A673 (cell line): Measurements from ENCODE around the gene MSL2. TPM values are rescaled to one million over a fixed set of nuclear protein-coding genes. Genes with fewer than 3 reads are reported as not detected.
"Not testable (repeated sequence)": the region's sequence is repeated elsewhere in the genome, so short reads cannot be mapped to it uniquely, and the experiment has no call there.

Source experiments
- BruUV-seq: library from RNA; stranded (reverse); fragments of 400-500 nt; replicated peaks from 2 replicates; lab custom pipeline; 2021; lab: Mats Ljungman, UMichigan
- CTCF ChIA-PET: fragments of 300-600 bp; sonication (Branson Sonifier 250); formaldehyde crosslinking; loops from one replicate; lab custom pipeline; 2022; ENCODE audit warnings: antibody characterized with exemption; lab: Charles Lee
- POLR2A ChIA-PET: fragments of 300-600 bp; sonication (Branson Sonifier 250); formaldehyde crosslinking; loops from one replicate; lab custom pipeline; 2022; ENCODE audit warnings: antibody characterized with exemption; ENCODE audit not compliant: low non-redundant PET; lab: Charles Lee
- DNase-seq: peaks from one replicate; pipeline ENCODE4 v3.0.0-alpha.2; 2015; ENCODE audit warnings: low spot score
- H3K27ac ChIP-seq: fragments of 200-600 bp; sonication (generic); 2 replicates; pipeline ENCODE4 v1.5.1; 2016; ENCODE audit warnings: mixed run types, low read depth, mild to moderate bottlenecking, mixed read lengths, antibody characterized with exemption, low read length; ENCODE audit not compliant: poor library complexity, severe bottlenecking
- H3K27me3 ChIP-seq: fragments of 200-600 bp; sonication (generic); replicated peaks from 2 replicates; pipeline ENCODE4 v1.6.1; 2017; ENCODE audit warnings: mixed run types, low read depth, mild to moderate bottlenecking, mixed read lengths, antibody characterized with exemption, low read length; ENCODE audit not compliant: insufficient read depth, poor library complexity
- H3K36me3 ChIP-seq: fragments of 200-600 bp; sonication (generic); 2 replicates; pipeline ENCODE4 v1.6.1; 2016; ENCODE audit warnings: mixed run types, mild to moderate bottlenecking, mixed read lengths, antibody characterized with exemption, low read length; ENCODE audit not compliant: insufficient read depth, poor library complexity, severe bottlenecking
- H3K4me1 ChIP-seq: fragments of 200-600 bp; sonication (generic); 2 replicates; pipeline ENCODE4 v1.6.1; 2017; ENCODE audit warnings: mixed run types, mild to moderate bottlenecking, mixed read lengths, antibody characterized with exemption, low read length; ENCODE audit not compliant: insufficient read depth, poor library complexity, severe bottlenecking
- H3K4me3 ChIP-seq: fragments of 200-600 bp; sonication (generic); 2 replicates; pipeline ENCODE4 v1.5.1; 2016; ENCODE audit warnings: low read depth, mixed run types, mild to moderate bottlenecking, mixed read lengths, low read length; ENCODE audit not compliant: poor library complexity, severe bottlenecking
- H3K9me3 ChIP-seq: fragments of 200-600 bp; sonication (generic); 2 replicates; pipeline ENCODE4 v1.6.1; 2016; ENCODE audit warnings: mixed run types, low read depth, mild to moderate bottlenecking, mixed read lengths, antibody characterized with exemption, low read length; ENCODE audit not compliant: poor library complexity, severe bottlenecking
- EZH2 ChIP-seq: fragments of 200-600 bp; sonication (generic); IDR thresholded peaks from 2 replicates; pipeline ENCODE4 v1.6.1; 2017; ENCODE audit warnings: borderline replicate concordance, low read depth, mild to moderate bottlenecking, mixed read lengths, antibody characterized with exemption, low read length; ENCODE audit not compliant: poor library complexity, severe bottlenecking
- intact Hi-C: fragments of 100-400 bp; cut with micrococcal nuclease; formaldehyde crosslinking; loops from one replicate; pipeline ENCODE4 v1.10.0; 2022; ENCODE audit not compliant: unreplicated experiment
- total RNA-seq: library from RNA; stranded (reverse); gene quantifications from 2 replicates; pipeline ENCODE4 v1.2.3, GENCODE V29; 2021
- TF ChIP-seq, protein P1 (sequence below): fragments of 300-800, 200-600 bp; sonication (generic); conservative IDR thresholded peaks from 2 replicates; pipeline ENCODE4 v1.5.1; 2017; ENCODE audit warnings: low read depth, mild to moderate bottlenecking, antibody characterized with exemption, low read length, moderate library complexity, mixed read lengths

The MSL2 gene
- total RNA-seq, 1 experiment from 2014 or later, result 37.9 TPM

DNA sequence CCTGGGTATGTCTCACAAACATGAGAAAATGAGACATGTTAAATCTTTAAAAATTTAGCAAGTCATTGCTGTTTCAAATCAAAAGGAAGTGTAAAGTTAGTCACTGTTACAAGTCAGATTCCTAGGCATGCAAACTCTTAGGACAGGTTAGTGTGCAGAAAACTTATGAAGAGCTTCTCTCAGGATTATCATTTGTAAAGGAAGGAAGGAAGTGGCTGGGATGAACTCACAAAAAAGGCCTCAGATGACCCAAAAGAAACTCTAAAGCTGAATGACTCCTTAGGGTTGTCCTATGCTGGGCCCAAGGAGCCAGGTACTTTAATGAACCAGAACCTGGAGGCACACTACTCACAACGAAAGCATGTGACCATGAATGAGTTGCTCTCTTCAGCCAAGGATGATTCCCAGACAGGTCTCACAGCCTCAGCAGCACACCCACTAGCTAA lies 25.0 kb downstream of the MSL2 start:
- no peak for DNase-seq
- CTCF ChIA-PET, result no interaction called here
- intact Hi-C loops, result no loop called here

DNA sequence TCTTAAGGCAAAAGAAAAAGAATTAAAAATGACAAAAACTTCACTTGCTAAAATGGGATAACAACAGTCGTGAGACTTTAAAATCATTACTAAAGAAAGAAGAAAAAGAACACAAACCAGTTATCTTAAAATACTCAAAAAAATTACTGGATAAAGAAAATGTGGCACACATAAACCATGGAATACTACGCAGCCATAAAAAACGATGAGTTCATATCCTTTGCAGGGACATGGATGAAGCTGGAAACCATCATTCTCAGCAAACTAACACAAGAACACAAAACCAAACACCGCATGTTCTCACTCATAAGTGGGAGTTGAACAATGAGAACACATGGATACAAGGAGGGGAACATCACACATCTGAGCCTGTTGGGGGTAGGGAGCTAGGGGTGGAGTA lies 27.9 kb downstream of the MSL2 start:
- DNase-seq, BruUV-seq, H3K27me3 ChIP-seq, H3K4me3 ChIP-seq, H3K36me3 ChIP-seq, intact Hi-C loops, CTCF ChIA-PET, H3K9me3 ChIP-seq, H3K27ac ChIP-seq, POLR2A ChIA-PET: not testable (repeated sequence)
- peaks cover 65% of the 10 kb centered on the region for H3K4me1 ChIP-seq

More for the DNA sequence above, 25.0 kb downstream of the MSL2 start:
- H3K27me3 ChIP-seq, result no peaks in the 10 kb centered on the region
- peaks cover 59% of the 10 kb centered on the region for H3K4me1 ChIP-seq
- POLR2A ChIA-PET, result interaction anchor here (0.6 kb wide), 1 partner anchor 71 kb away, joined by 7 read pairs; no protein-coding TSS in a partner anchor
- no peaks in the 10 kb centered on the region for H3K36me3 ChIP-seq
- H3K4me3 ChIP-seq, result no peak overlapping the region
- TF ChIP-seq, protein P1, sequence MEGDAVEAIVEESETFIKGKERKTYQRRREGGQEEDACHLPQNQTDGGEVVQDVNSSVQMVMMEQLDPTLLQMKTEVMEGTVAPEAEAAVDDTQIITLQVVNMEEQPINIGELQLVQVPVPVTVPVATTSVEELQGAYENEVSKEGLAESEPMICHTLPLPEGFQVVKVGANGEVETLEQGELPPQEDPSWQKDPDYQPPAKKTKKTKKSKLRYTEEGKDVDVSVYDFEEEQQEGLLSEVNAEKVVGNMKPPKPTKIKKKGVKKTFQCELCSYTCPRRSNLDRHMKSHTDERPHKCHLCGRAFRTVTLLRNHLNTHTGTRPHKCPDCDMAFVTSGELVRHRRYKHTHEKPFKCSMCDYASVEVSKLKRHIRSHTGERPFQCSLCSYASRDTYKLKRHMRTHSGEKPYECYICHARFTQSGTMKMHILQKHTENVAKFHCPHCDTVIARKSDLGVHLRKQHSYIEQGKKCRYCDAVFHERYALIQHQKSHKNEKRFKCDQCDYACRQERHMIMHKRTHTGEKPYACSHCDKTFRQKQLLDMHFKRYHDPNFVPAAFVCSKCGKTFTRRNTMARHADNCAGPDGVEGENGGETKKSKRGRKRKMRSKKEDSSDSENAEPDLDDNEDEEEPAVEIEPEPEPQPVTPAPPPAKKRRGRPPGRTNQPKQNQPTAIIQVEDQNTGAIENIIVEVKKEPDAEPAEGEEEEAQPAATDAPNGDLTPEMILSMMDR, result no peak
- no peak for TF ChIP-seq EZH2
- H3K9me3 ChIP-seq, result no peaks in the 10 kb centered on the region
- peak overlapping the region; percentile 20 for H3K27ac ChIP-seq
- BruUV-seq, result no TSS peak

DNA sequence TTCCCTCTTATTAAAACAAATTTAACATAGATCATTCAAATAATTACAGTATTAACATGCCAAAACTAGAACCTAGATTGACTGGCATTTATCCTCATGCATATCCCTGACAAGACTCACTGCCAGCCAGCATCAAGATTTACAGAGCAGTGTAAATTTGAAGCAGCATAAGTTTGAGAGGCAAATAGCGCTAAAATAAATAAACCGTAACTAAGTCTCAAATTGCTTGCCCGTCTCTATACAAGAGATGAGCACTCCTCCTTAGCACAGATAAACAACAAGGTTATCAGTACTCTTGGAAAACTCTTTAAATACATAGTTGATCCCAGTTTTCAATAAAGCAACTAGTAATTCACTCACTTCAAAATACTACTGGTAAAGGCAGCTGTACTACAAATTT lies 29.6 kb downstream of the MSL2 start:
- POLR2A ChIA-PET, result no interaction called here
- intact Hi-C loops, result no loop called here
- H3K27ac ChIP-seq, result no peak overlapping the region
- H3K4me1 ChIP-seq, result peaks cover 48% of the 10 kb centered on the region
- no peak for TF ChIP-seq EZH2
- TF ChIP-seq, protein P1, result no peak
- H3K4me3 ChIP-seq, result no peak overlapping the region
- no peaks in the 10 kb centered on the region for H3K9me3 ChIP-seq
- no TSS peak for BruUV-seq
- CTCF ChIA-PET, result no interaction called here
- H3K36me3 ChIP-seq, result no peaks in the 10 kb centered on the region
- H3K27me3 ChIP-seq, result no peaks in the 10 kb centered on the region
- DNase-seq, result peak; percentile 52

DNA sequence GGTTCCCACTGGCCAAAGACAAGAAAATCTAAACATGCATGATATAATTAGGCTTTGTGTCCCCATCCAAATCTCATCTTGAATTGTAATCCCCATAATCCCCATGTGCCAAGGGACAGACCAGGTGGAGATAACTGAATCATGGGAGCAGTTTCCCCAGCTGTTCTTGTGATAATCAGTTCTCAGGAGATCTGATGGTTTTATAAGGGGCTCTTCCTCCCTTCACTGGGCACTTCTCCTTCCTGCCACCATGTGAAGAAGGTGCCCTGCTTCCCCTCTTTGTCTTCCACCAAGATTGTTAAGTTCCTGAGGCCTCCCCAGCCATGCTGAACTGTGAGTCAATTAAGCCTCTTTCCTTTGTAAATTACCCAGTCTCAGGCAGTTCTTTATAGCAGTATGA lies 32.5 kb downstream of the MSL2 start:
- H3K36me3 ChIP-seq, H3K4me3 ChIP-seq, H3K9me3 ChIP-seq, H3K27ac ChIP-seq, POLR2A ChIA-PET, H3K27me3 ChIP-seq, CTCF ChIA-PET, intact Hi-C loops: not testable (repeated sequence)
- peaks cover 39% of the 10 kb centered on the region for H3K4me1 ChIP-seq
- peak; percentile 26 for DNase-seq
- TSS peak; percentile 2 for BruUV-seq
